GM12878 (cell line): ENCODE results near the gene LEF1.

ENCODE experiments used
- POLR2A ChIP-seq: IDR thresholded peaks from 2 replicates; pipeline ENCODE4 v1.6.1; 2011; ENCODE audit warnings: low read depth, mild to moderate bottlenecking, low read length
- SMC3 ChIP-seq: IDR thresholded peaks from 2 replicates; pipeline ENCODE4 v1.6.1; 2011; ENCODE audit warnings: low read length, improper control_type of control experiment, borderline replicate concordance

GRCh38 chr4:108216510-108216909, 47.8 kb upstream of the LEF1 start:
- TF ChIP-seq SMC3: no peak
- no peak for TF ChIP-seq POLR2A
